NCI-H774 (cell line): ENCODE measurements around the gene KMT5C.

Source experiments
- DNase-seq: peaks from one replicate; lab custom pipeline; 2025; lab: John Stamatoyannopoulos, UW

The KMT5C gene

GRCh38 chr19:55386493-55386971 lies 46.9 kb downstream of the KMT5C start:
- DNase-seq: no peak

GRCh38 chr19:55387736-55388497 lies 48.2 kb downstream of the KMT5C start:
- no peak for DNase-seq

GRCh38 chr19:55389386-55390317 lies 50.0 kb downstream of the KMT5C start:
- DNase-seq: no peak

- DNase-seq: no peak
Measured at GRCh38 chr19:55390461-55390880, 50.8 kb downstream of the KMT5C start.

- no peak for DNase-seq
Measured at GRCh38 chr19:55391191-55391670, 51.6 kb downstream of the KMT5C start.

- no peak for DNase-seq
Measured at GRCh38 chr19:55391702-55392615, 52.3 kb downstream of the KMT5C start.

- DNase-seq: no peak
Measured at GRCh38 chr19:55392820-55393761, 53.4 kb downstream of the KMT5C start.
